H1 (cell line): Measurements from ENCODE around the gene CBL. TPM values are rescaled to one million over a fixed set of nuclear protein-coding genes. Genes with fewer than 3 reads are reported as not detected.
A peak's percentile ranks its signal among the peaks of the same experiment; 100 is the strongest.

Source experiments
- CTCF ChIA-PET: fragments of 300-600 bp; sonication (Branson Sonifier 250); formaldehyde crosslinking; loops from one replicate; lab custom pipeline; 2021; ENCODE audit not compliant: partially characterized antibody; lab: Charles Lee
- POLR2A ChIA-PET: fragments of 300-600 bp; sonication (Branson Sonifier 250); formaldehyde crosslinking; loops from one replicate; lab custom pipeline; 2021; ENCODE audit warnings: inconsistent platforms; ENCODE audit not compliant: partially characterized antibody; lab: Charles Lee
- DNase-seq, 2 experiments: peaks; one replicate each; pipeline versions ENCODE4 v3.0.0 to v3.0.0-alpha.2; 2010 to 2022; ENCODE audit warnings: low spot score in 2 of 2, low read depth in 1 of 2, mixed read lengths in 1 of 2
- FAIRE-seq: peaks from 2 replicates; lab custom pipeline; 2011; peaks lifted over from hg19 to GRCh38; lab: Jason Lieb, UNC
- H2AFZ ChIP-seq: 2 replicates; pipeline ENCODE4 v1.8.1; 2012; ENCODE audit warnings: low read length, inconsistent platforms
- H2AK5ac ChIP-seq: 2 replicates; pipeline ENCODE4 v1.6.1; 2013; ENCODE audit warnings: low read depth, low read length
- H2BK120ac ChIP-seq: replicated peaks from 2 replicates; pipeline ENCODE3; 2013; ENCODE audit warnings: low read depth, low read length, inconsistent platforms
- H2BK12ac ChIP-seq: 2 replicates; pipeline ENCODE4 v1.6.1; 2013; ENCODE audit warnings: low read depth, low read length
- H2BK15ac ChIP-seq: 2 replicates; pipeline ENCODE4 v1.6.1; 2013; ENCODE audit warnings: low read length
- H2BK20ac ChIP-seq: 2 replicates; pipeline ENCODE4 v1.6.1; 2013; ENCODE audit warnings: low read length
- H2BK5ac ChIP-seq: 2 replicates; pipeline ENCODE4 v1.6.1; 2013; ENCODE audit warnings: low read depth, low read length
- H3K14ac ChIP-seq: 2 replicates; pipeline ENCODE4 v1.6.1; 2013; ENCODE audit warnings: inconsistent platforms; ENCODE audit not compliant: insufficient read length
- H3K18ac ChIP-seq: 2 replicates; pipeline ENCODE4 v1.6.1; 2013; ENCODE audit warnings: low read length; ENCODE audit errors: extremely low read depth
- H3K23ac ChIP-seq: 2 replicates; pipeline ENCODE4 v1.6.1; 2013; ENCODE audit warnings: inconsistent platforms; ENCODE audit not compliant: insufficient read length
- H3K23me2 ChIP-seq: 2 replicates; pipeline ENCODE4 v1.6.1; 2013; ENCODE audit warnings: low read depth, low read length
- H3K27ac ChIP-seq: 2 replicates; pipeline ENCODE4 v1.6.1; 2011; ENCODE audit warnings: low read depth, low read length, inconsistent platforms
- H3K27me3 ChIP-seq, 4 experiments: replicated peaks in 1 of 4; 1 replicate in 1 of 4; 2 replicates in 3 of 4; pipeline versions ENCODE4 v1.6.1 to v1.8.1; 2011 to 2013; ENCODE audit warnings: low read length in 3 of 4, mild to moderate bottlenecking in 3 of 4, inconsistent platforms in 2 of 4, mixed read lengths in 2 of 4, moderate library complexity in 1 of 4; ENCODE audit not compliant: control insufficient read depth in 3 of 4, insufficient read depth in 3 of 4; ENCODE audit errors: extremely low read depth in 1 of 4
- H3K36me3 ChIP-seq, 4 experiments: 2 replicates each; pipeline versions ENCODE4 v1.6.1 to v1.8.1; 2011 to 2013; ENCODE audit warnings: mild to moderate bottlenecking in 4 of 4, low read length in 3 of 4, moderate library complexity in 2 of 4, control low read depth in 1 of 4, inconsistent platforms in 1 of 4; ENCODE audit not compliant: insufficient read depth in 4 of 4, control insufficient read depth in 2 of 4
- H3K4ac ChIP-seq: replicated peaks from 2 replicates; pipeline ENCODE3; 2013; ENCODE audit warnings: low read length, low read depth, mixed read lengths, inconsistent platforms; ENCODE audit not compliant: insufficient read length
- H3K4me1 ChIP-seq, 4 experiments: replicated peaks in 1 of 4; 1 replicate in 1 of 4; 2 replicates in 3 of 4; pipeline versions ENCODE4 v1.6.1 to v1.8.1; 2011 to 2013; ENCODE audit warnings: low read length in 3 of 4, inconsistent platforms in 2 of 4, mixed read lengths in 1 of 4; ENCODE audit not compliant: insufficient read depth in 4 of 4, control insufficient read depth in 3 of 4
- H3K4me2 ChIP-seq, 2 experiments: 2 replicates each; pipeline versions ENCODE4 v1.6.1 to v1.8.1; 2011 to 2013; ENCODE audit warnings: low read depth in 2 of 2, low read length in 2 of 2, control low read depth in 1 of 2, inconsistent platforms in 1 of 2, mild to moderate bottlenecking in 1 of 2; ENCODE audit not compliant: insufficient read depth in 1 of 2
- H3K4me3 ChIP-seq, 4 experiments: fragments of 200-600, 300-600 bp in 1 of 4; sonication (generic), shearing (Covaris generic), sonication (Bioruptor Twin) in 1 of 4; 2 replicates each; pipeline versions ENCODE4 v1.5.1 to v1.8.1; 2011 to 2016; ENCODE audit warnings: low read length in 4 of 4, low read depth in 3 of 4, control low read depth in 2 of 4, inconsistent platforms in 2 of 4, mild to moderate bottlenecking in 2 of 4, mixed read lengths in 1 of 4, moderate library complexity in 1 of 4; ENCODE audit not compliant: insufficient read depth in 2 of 4; ENCODE audit errors: extremely low read depth in 1 of 4
- H3K56ac ChIP-seq: replicated peaks from 2 replicates; pipeline ENCODE3; 2013; ENCODE audit warnings: low read depth, mild to moderate bottlenecking, mixed read lengths, low read length, inconsistent platforms; ENCODE audit not compliant: insufficient read length
- H3K79me1 ChIP-seq: 2 replicates; pipeline ENCODE4 v1.6.1; 2013; ENCODE audit warnings: low read depth, low read length, control low read depth
- H3K79me2 ChIP-seq, 2 experiments: 2 replicates each; pipeline versions ENCODE4 v1.6.1 to v1.8.1; 2012 to 2013; ENCODE audit warnings: low read length in 2 of 2, mild to moderate bottlenecking in 2 of 2, inconsistent platforms in 1 of 2; ENCODE audit not compliant: insufficient read depth in 2 of 2, control insufficient read depth in 1 of 2
- H3K9ac ChIP-seq, 4 experiments: replicated peaks in 1 of 4; 1 replicate in 1 of 4; 2 replicates in 3 of 4; pipeline versions ENCODE4 v1.6.1 to v1.8.1; 2011 to 2013; ENCODE audit warnings: low read depth in 3 of 4, low read length in 3 of 4, control low read depth in 2 of 4, mild to moderate bottlenecking in 2 of 4, moderate library complexity in 2 of 4, inconsistent platforms in 1 of 4; ENCODE audit errors: extremely low read depth in 1 of 4
- H3K9me3 ChIP-seq, 2 experiments: 2 replicates each; pipeline versions ENCODE4 v1.6.1 to v1.8.1; 2012 to 2013; ENCODE audit warnings: mild to moderate bottlenecking in 2 of 2, moderate library complexity in 2 of 2, control low read depth in 1 of 2, inconsistent platforms in 1 of 2, low read depth in 1 of 2, low read length in 1 of 2, mixed read lengths in 1 of 2; ENCODE audit not compliant: insufficient read depth in 2 of 2
- H4K20me1 ChIP-seq, 2 experiments: replicated peaks in 1 of 2; 2 replicates each; pipeline versions ENCODE3 to v1.8.1; 2011 to 2013; ENCODE audit warnings: inconsistent platforms in 2 of 2, low read length in 2 of 2, mild to moderate bottlenecking in 1 of 2; ENCODE audit not compliant: insufficient read depth in 2 of 2, control insufficient read depth in 1 of 2
- H4K5ac ChIP-seq: 2 replicates; pipeline ENCODE4 v1.6.1; 2013; ENCODE audit warnings: low read length, low read depth, mixed read lengths, inconsistent platforms; ENCODE audit not compliant: insufficient read length
- H4K8ac ChIP-seq: 2 replicates; pipeline ENCODE4 v1.8.0; 2013; ENCODE audit warnings: mild to moderate bottlenecking, moderate library complexity, low read length, inconsistent platforms; ENCODE audit not compliant: insufficient read depth; ENCODE audit errors: extremely low read depth
- H4K91ac ChIP-seq: replicated peaks from 2 replicates; pipeline ENCODE3; 2013; ENCODE audit warnings: low read length, mixed read lengths, inconsistent platforms; ENCODE audit not compliant: insufficient read length
- CBX5 ChIP-seq: fragments of 300-800, 300-1000 bp; sonication (generic); IDR thresholded peaks from 2 replicates; pipeline ENCODE4 v1.7.1; 2016; ENCODE audit warnings: antibody characterized with exemption, low read length, low read depth
- EGR1 ChIP-seq: IDR thresholded peaks from 2 replicates; pipeline ENCODE4 v1.6.1; 2011; ENCODE audit warnings: low read depth, low read length, borderline replicate concordance
- GTF2F1 ChIP-seq: IDR thresholded peaks from 2 replicates; pipeline ENCODE4 v1.6.1; 2012; ENCODE audit warnings: low read depth, low read length, improper control_type of control experiment, borderline replicate concordance
- JUN ChIP-seq: IDR thresholded peaks from 2 replicates; pipeline ENCODE4 v1.6.1; 2011; ENCODE audit warnings: low read depth, mild to moderate bottlenecking, improper control_type of control experiment, low read length
- MAX ChIP-seq: IDR thresholded peaks from 2 replicates; pipeline ENCODE4 v1.6.1; 2012; ENCODE audit warnings: inconsistent platforms
- RXRA ChIP-seq: IDR thresholded peaks from 2 replicates; pipeline ENCODE4 v1.6.1; 2011; ENCODE audit warnings: low read depth, mild to moderate bottlenecking, low read length, moderate library complexity; ENCODE audit not compliant: insufficient read depth
- SP2 ChIP-seq: IDR thresholded peaks from 2 replicates; pipeline ENCODE4 v1.6.1; 2012; ENCODE audit warnings: mild to moderate bottlenecking, low read length, inconsistent platforms
- SP4 ChIP-seq: IDR thresholded peaks from 2 replicates; pipeline ENCODE4 v1.6.1; 2012; ENCODE audit warnings: low read length, inconsistent platforms
- TAF7 ChIP-seq: optimal IDR thresholded peaks from 2 replicates; pipeline ENCODE3; 2011; ENCODE audit warnings: low read depth, mild to moderate bottlenecking, inconsistent platforms, low read length, moderate library complexity, borderline replicate concordance
- TEAD4 ChIP-seq: IDR thresholded peaks from 2 replicates; pipeline ENCODE4 v1.6.1; 2012; ENCODE audit warnings: low read depth, low read length, inconsistent platforms, mixed read lengths
- YY1 ChIP-seq: IDR thresholded peaks from 2 replicates; pipeline ENCODE4 v1.6.1; 2011; ENCODE audit warnings: low read depth, mild to moderate bottlenecking, low read length
- WGBS, 2 experiments: shearing (Covaris generic) in 1 of 2; methylation state at CpG; one replicate each; pipeline versions ENCODE4 v1.1.6 to v1.1.7; 2013 to 2015; ENCODE audit warnings: low lambda C conversion rate in 2 of 2, mixed read lengths in 2 of 2, inconsistent platforms in 1 of 2, low coverage in 1 of 2, missing lambda C conversion rate in 1 of 2; ENCODE audit not compliant: insufficient replicate concordance in 2 of 2, insufficient coverage in 1 of 2, insufficient read length in 1 of 2; ENCODE audit errors: extremely low coverage in 1 of 2, missing lambda C conversion rate in 1 of 2; 5-methylcytosine and 5-hydroxymethylcytosine counted together
- polyA plus RNA-seq, 7 experiments: library from polyadenylated mRNA; depleted of rRNA in 3 of 7; stranded (reverse) in 5 of 7; unstranded in 2 of 7; fragments of >200 nt in 5 of 7; fragments of 200-250 nt in 2 of 7; gene quantifications; 1 replicate in 5 of 7; 2 replicates in 1 of 7; 4 replicates in 1 of 7; pipeline versions ENCODE4 v1.2.1 to v1.2.3, GENCODE V29; 2011 to 2013; ENCODE audit warnings: missing spikeins in 2 of 7, mixed read lengths in 2 of 7
- total RNA-seq: library from RNA; stranded (reverse); fragmentation: NEBNext Ultra II Directional; extraction: Animal tissue kit (Norgen Biotek cat#: 25700); gene quantifications from 2 replicates; pipeline ENCODE4 v1.2.1, GENCODE V29; 2021

The CBL gene
- total and polyA plus RNA-seq, 2 of the 8 experiments (the other 6 are each of a cell fraction or from before 2014, with no cell fraction given): 23.1 to 57.8 TPM

- no peak for FAIRE-seq
- peak overlapping the region; percentile 46 for H4K91ac ChIP-seq
- no peak for TF ChIP-seq MAX
- TF ChIP-seq GTF2F1: no peak
- no peak for TF ChIP-seq TAF7
- no peak for TF ChIP-seq EGR1
- TF ChIP-seq RXRA: no peak
- no peak for TF ChIP-seq YY1
- TF ChIP-seq SP4: no peak
- TF ChIP-seq SP2: no peak
- no peak for TF ChIP-seq TEAD4
- no peak for TF ChIP-seq CBX5
- TF ChIP-seq JUN: no peak
Observed at GRCh38 chr11:119338965-119339588, 132.9 kb downstream of the CBL start.

More at GRCh38 chr11:119338965-119339588, 132.9 kb downstream of the CBL start:
- Histone ChIP-seq H2BK12ac (peak overlapping the region; percentile 75; the same call in 1 of the 2 replicates), H3K14ac (no peak overlapping the region), H2AFZ (no peak overlapping the region), H3K27ac (no peak overlapping the region), H3K9me3 (no peaks in the 10 kb centered on the region), H3K4ac (peak overlapping the region; percentile 73), H3K56ac (no peak overlapping the region), H4K8ac (no peak overlapping the region), H2BK5ac (no peak overlapping the region), H3K27me3 (peaks cover 12 to 42% (median 33%) of the 10 kb centered on the region in 4 experiments), H3K23me2 (peaks cover 20% of the 10 kb centered on the region; the same call in 1 of the 2 replicates), H3K23ac (no peak overlapping the region), H4K20me1 (peaks cover 3 to 16% of the 10 kb centered on the region in 2 experiments), H3K18ac (peak overlapping the region; percentile 83), H3K79me1 (peaks cover 12% of the 10 kb centered on the region), H3K4me1 (peaks cover 5 to 38% (median 28%) of the 10 kb centered on the region in 4 experiments), H3K36me3 (peaks cover 0 to 6% (median 2%) of the 10 kb centered on the region in 4 experiments; a peak in 1 of 8 replicates), H2BK15ac (peak overlapping the region; percentile 61; the same call in 1 of the 2 replicates), H4K5ac (no peak overlapping the region), H3K79me2 (peaks cover 5 to 26% of the 10 kb centered on the region in 2 experiments; a peak in 3 of 4 replicates), H2AK5ac (peak overlapping the region; percentile 94; the same call in 1 of the 2 replicates), H3K4me2 (peak overlapping the region; percentile 56 to 76), H3K9ac (no peak overlapping the region), H2BK120ac (no peak overlapping the region), H2BK20ac (0 out of 2 replicates have a peak overlapping the region, but pooled peaks have one; percentile 61), H3K4me3 (peak overlapping the region; percentile 34 to 69 (median 43); a peak in 7 of 8 replicates)
- POLR2A ChIA-PET: interaction anchor here (0.5 to 3.4 kb wide), 9 partner anchors 12 to 244 kb away, joined by 3 to 19 read pairs (median 3); partner anchors contain the start of gene DPAGT1
- CTCF ChIA-PET: interaction anchor here (0.5 to 20.0 kb wide), 24 partner anchors 11 to 356 kb away, joined by 3 to 463 read pairs (median 6); partner anchors contain the start of genes MCAM, NLRX1 and USP2
- 39% methylated on average over 10 of the region's 11 CpGs; no CpG with 5 or more reads in 1 of the 2 experiments for WGBS, 2 experiments
- DNase-seq: peak in 1 of 2 experiments; percentile 59
